Measurements from ENCODE around the gene PHKG2. TPM values are rescaled to one million over a fixed set of nuclear protein-coding genes. Genes with fewer than 3 reads are reported as not detected.

Gene PHKG2
- total RNA-seq, 2 experiments from 2014 or later: 42.1 to 43.7 TPM

- Mint-ChIP-seq H3K9me3 (ENCODE audit: insufficient read depth) (no peaks in the 10 kb centered on the region), H3K27ac (no peak overlapping the region)
- CTCF ChIA-PET: interaction anchor here (1.3 kb wide), 1 partner anchor 65 kb away, joined by 3 read pairs; no protein-coding TSS in a partner anchor
These were observed 31.8 kb downstream of the PHKG2 start for GRCh38 chr16:30780021-30780420.

GRCh38 chr16:30780549-30780948, 32.3 kb downstream of the PHKG2 start:
- H3K4me3 Mint-ChIP-seq: no peak overlapping the region

More at GRCh38 chr16:30780021-30780420, 31.8 kb downstream of the PHKG2 start:
- Mint-ChIP-seq H3K36me3 (ENCODE audit: low read depth) (peaks cover 6% of the 10 kb centered on the region), H3K4me3 (no peak overlapping the region), H3K27me3 (ENCODE audit: low read depth) (no peaks in the 10 kb centered on the region), H3K4me1 (ENCODE audit: low read depth) (peaks cover 12% of the 10 kb centered on the region)
- POLR2A ChIA-PET: interaction anchor here (0.7 kb wide), 1 partner anchor 20 kb away, joined by 3 read pairs; no protein-coding TSS in a partner anchor
- ATAC-seq (no peak), DNase-seq (no peak)

GRCh38 chr16:30782486-30783279, 34.5 kb downstream of the PHKG2 start:
- peaks cover 6% of the 10 kb centered on the region for H3K27me3 Mint-ChIP-seq (ENCODE audit: low read depth)
- POLR2A ChIA-PET: interaction anchor here (1.1 kb wide), 1 partner anchor 17 kb away, joined by 3 read pairs; no protein-coding TSS in a partner anchor
- CTCF ChIA-PET: interaction anchor here (1.2 kb wide), 1 partner anchor 62 kb away, joined by 5 read pairs; no protein-coding TSS in a partner anchor
- H3K27ac Mint-ChIP-seq: no peak overlapping the region
- DNase-seq (no peak), ATAC-seq (no peak)
- H3K9me3 Mint-ChIP-seq (ENCODE audit: insufficient read depth): no peaks in the 10 kb centered on the region
- peaks cover 7% of the 10 kb centered on the region for H3K4me1 Mint-ChIP-seq (ENCODE audit: low read depth)
- no peak overlapping the region for H3K4me3 Mint-ChIP-seq
- peaks cover 3% of the 10 kb centered on the region for H3K36me3 Mint-ChIP-seq (ENCODE audit: low read depth)

More at GRCh38 chr16:30780549-30780948, 32.3 kb downstream of the PHKG2 start:
- H3K9me3 Mint-ChIP-seq (ENCODE audit: insufficient read depth): no peaks in the 10 kb centered on the region
- peaks cover 8% of the 10 kb centered on the region for H3K4me1 Mint-ChIP-seq (ENCODE audit: low read depth)
- CTCF ChIA-PET: interaction anchor here (1.3 kb wide), 1 partner anchor 64 kb away, joined by 3 read pairs; no protein-coding TSS in a partner anchor
- ATAC-seq: no peak
- no peak for DNase-seq
- H3K36me3 Mint-ChIP-seq (ENCODE audit: low read depth): peaks cover 6% of the 10 kb centered on the region
- POLR2A ChIA-PET: interaction anchor here (0.7 kb wide), 1 partner anchor 21 kb away, joined by 3 read pairs; no protein-coding TSS in a partner anchor
- H3K27ac Mint-ChIP-seq: no peak overlapping the region
- H3K27me3 Mint-ChIP-seq (ENCODE audit: low read depth): no peaks in the 10 kb centered on the region

GRCh38 chr16:30783280-30784109, 35.3 kb downstream of the PHKG2 start:
- Mint-ChIP-seq H3K36me3 (ENCODE audit: low read depth) (peaks cover 3% of the 10 kb centered on the region), H3K9me3 (ENCODE audit: insufficient read depth) (no peaks in the 10 kb centered on the region), H3K27ac (no peak overlapping the region), H3K27me3 (ENCODE audit: low read depth) (peaks cover 9% of the 10 kb centered on the region), H3K4me1 (ENCODE audit: low read depth) (peaks cover 10% of the 10 kb centered on the region), H3K4me3 (no peak overlapping the region)
- POLR2A ChIA-PET: interaction anchor here (1.2 kb wide), 1 partner anchor 31 kb away, joined by 3 read pairs; no protein-coding TSS in a partner anchor
- CTCF ChIA-PET: no interaction called here
- DNase-seq (no peak), ATAC-seq (no peak)

GRCh38 chr16:30784215-30784614, 36.0 kb downstream of the PHKG2 start:
- CTCF ChIA-PET: interaction anchor here (1.0 kb wide), 1 partner anchor 60 kb away, joined by 6 read pairs; no protein-coding TSS in a partner anchor
- Mint-ChIP-seq H3K4me1 (ENCODE audit: low read depth) (peaks cover 10% of the 10 kb centered on the region), H3K27ac (no peak overlapping the region), H3K36me3 (ENCODE audit: low read depth) (peaks cover 3% of the 10 kb centered on the region), H3K4me3 (no peak overlapping the region), H3K9me3 (ENCODE audit: insufficient read depth) (no peaks in the 10 kb centered on the region), H3K27me3 (ENCODE audit: low read depth) (peaks cover 9% of the 10 kb centered on the region)
- no peak for DNase-seq
- ATAC-seq: no peak
- POLR2A ChIA-PET: interaction anchor here (1.2 kb wide), 1 partner anchor 30 kb away, joined by 3 read pairs; no protein-coding TSS in a partner anchor

- Mint-ChIP-seq H3K27ac (no peak overlapping the region), H3K36me3 (ENCODE audit: low read depth) (peaks cover 3% of the 10 kb centered on the region), H3K9me3 (ENCODE audit: insufficient read depth) (no peaks in the 10 kb centered on the region), H3K27me3 (ENCODE audit: low read depth) (peaks cover 9% of the 10 kb centered on the region), H3K4me3 (peak overlapping the region; percentile 59), H3K4me1 (ENCODE audit: low read depth) (peaks cover 10% of the 10 kb centered on the region)
- DNase-seq: no peak
- POLR2A ChIA-PET: interaction anchor here (1.1 to 1.2 kb wide), 2 partner anchors 9 to 29 kb away, joined by 3 read pairs; no protein-coding TSS in a partner anchor
- no peak for ATAC-seq
- CTCF ChIA-PET: interaction anchor here (0.8 to 1.0 kb wide), 2 partner anchors 59 to 117 kb away, joined by 3 to 6 read pairs; no protein-coding TSS in a partner anchor
These were observed 37.2 kb downstream of the PHKG2 start for GRCh38 chr16:30785126-30786106.

- Mint-ChIP-seq H3K27ac (no peak overlapping the region), H3K4me3 (peak overlapping the region; percentile 59), H3K27me3 (ENCODE audit: low read depth) (peaks cover 9% of the 10 kb centered on the region), H3K4me1 (ENCODE audit: low read depth) (peaks cover 10% of the 10 kb centered on the region), H3K36me3 (ENCODE audit: low read depth) (peaks cover 3% of the 10 kb centered on the region), H3K9me3 (ENCODE audit: insufficient read depth) (no peaks in the 10 kb centered on the region)
- ChIA-PET CTCF (no interaction called here), POLR2A (no interaction called here)
- ATAC-seq (peak; percentile 70), DNase-seq (no peak)
These were observed 38.1 kb downstream of the PHKG2 start for GRCh38 chr16:30786115-30786935.

GRCh38 chr16:30786936-30787612, 38.8 kb downstream of the PHKG2 start, which contains the start of gene ZNF629:
TSS of gene ZNF629 (minus strand) at chr16:30787205. CDS start at chr16:30784482, 2,723 bp downstream.
- Mint-ChIP-seq H3K36me3 (ENCODE audit: low read depth) (peaks cover 3% of the 10 kb centered on the region), H3K4me3 (peak within 1 kb of the TSS; percentile 76), H3K27me3 (ENCODE audit: low read depth) (peaks cover 9% of the 10 kb centered on the region), H3K9me3 (ENCODE audit: insufficient read depth) (no peaks in the 10 kb centered on the region), H3K4me1 (ENCODE audit: low read depth) (peaks cover 10% of the 10 kb centered on the region), H3K27ac (no peak within 1 kb of the TSS)
- ChIA-PET POLR2A (no interaction called here), CTCF (interaction anchor here (0.7 kb wide), 1 partner anchor 28 kb away, joined by 3 read pairs; no protein-coding TSS in a partner anchor)
- no peak for DNase-seq
- ATAC-seq: peak; percentile 55

GRCh38 chr16:30787613-30788378, 39.6 kb downstream of the PHKG2 start:
- ChIA-PET POLR2A (no interaction called here), CTCF (interaction anchor here (0.7 to 1.3 kb wide), 2 partner anchors 27 kb away, joined by 3 read pairs; no protein-coding TSS in a partner anchor)
- Mint-ChIP-seq H3K4me1 (ENCODE audit: low read depth) (peaks cover 10% of the 10 kb centered on the region), H3K27me3 (ENCODE audit: low read depth) (peaks cover 9% of the 10 kb centered on the region), H3K36me3 (ENCODE audit: low read depth) (peaks cover 3% of the 10 kb centered on the region), H3K9me3 (ENCODE audit: insufficient read depth) (no peaks in the 10 kb centered on the region), H3K4me3 (peak overlapping the region; percentile 76), H3K27ac (no peak overlapping the region)
- ATAC-seq (no peak), DNase-seq (no peak)
